Gastrocnemius medialis (tissue), 4 donors: ENCODE measurements around the gene SCNN1B.

ENCODE experiments used
- CTCF ChIP-seq, 5 experiments: fragments of 450-650 bp in 3 of 5; fragments of 200-600 bp in 2 of 5; sonication (generic) in 2 of 5; IDR thresholded peaks in 4 of 5; conservative IDR thresholded peaks in 1 of 5; 1 replicate in 4 of 5; 2 replicates in 1 of 5; pipeline ENCODE4 v1.5.1; 2016 to 2019; ENCODE audit warnings: antibody characterized with exemption in 5 of 5, mild to moderate bottlenecking in 3 of 5, moderate library complexity in 3 of 5
- POLR2A ChIP-seq, 2 donors: fragments of 450-650 bp; IDR thresholded peaks; one replicate each; pipeline ENCODE4 v1.6.1; 2017; ENCODE audit warnings: antibody characterized with exemption in 2 of 2, mild to moderate bottlenecking in 2 of 2, moderate library complexity in 2 of 2

- TF ChIP-seq CTCF (IDR thresholded peaks at IDR 0.05 in 4 of 5, conservative IDR thresholded peaks at IDR 0.05 in 1 of 5) (no peak), POLR2A (IDR thresholded peaks at IDR 0.05) (no peak)
These were observed 114.7 kb downstream of the SCNN1B start for GRCh38 chr16:23416816-23417215.
